NAMALWA (cell line): ENCODE data around the gene TOX2.

Experiments
- DNase-seq: peaks from one replicate; pipeline ENCODE4 v3.0.0-alpha.2; 2015; ENCODE audit warnings: low spot score

Gene TOX2

DNA sequence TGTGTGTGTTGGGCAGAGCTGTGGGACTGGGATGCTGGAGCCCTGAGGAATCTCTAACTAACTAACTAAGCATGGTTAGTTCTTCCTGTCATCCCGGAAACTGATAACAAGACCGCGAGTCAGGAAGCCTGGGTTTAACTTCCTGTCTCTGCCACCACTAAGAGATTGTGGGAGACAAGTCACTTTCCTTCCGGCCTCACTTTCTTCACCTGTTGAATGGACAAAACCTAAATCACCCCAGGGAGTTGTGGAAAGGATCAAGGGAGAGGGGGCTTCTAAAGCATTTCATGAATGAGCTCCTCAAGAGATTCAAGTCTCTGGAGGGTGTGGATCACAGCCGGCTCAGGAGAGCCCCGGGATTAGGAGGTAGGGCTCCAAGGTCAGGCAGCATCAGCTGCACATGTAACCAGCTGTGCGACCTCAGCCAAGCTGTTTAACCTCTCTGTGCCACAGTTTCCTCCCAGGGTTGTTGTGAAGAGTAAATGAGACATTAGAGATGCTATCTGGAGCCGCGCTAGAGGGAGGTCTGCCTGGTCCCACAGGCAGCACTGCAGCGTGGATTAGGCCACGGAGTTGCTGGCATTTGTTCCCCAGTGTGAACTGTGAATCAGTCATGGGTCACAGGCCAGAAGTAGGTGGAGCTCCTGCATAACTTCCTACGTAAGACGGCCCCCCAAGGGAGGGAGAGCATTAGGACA, 105.1 kb downstream of the TOX2 start:
- DNase-seq = no peak

DNA sequence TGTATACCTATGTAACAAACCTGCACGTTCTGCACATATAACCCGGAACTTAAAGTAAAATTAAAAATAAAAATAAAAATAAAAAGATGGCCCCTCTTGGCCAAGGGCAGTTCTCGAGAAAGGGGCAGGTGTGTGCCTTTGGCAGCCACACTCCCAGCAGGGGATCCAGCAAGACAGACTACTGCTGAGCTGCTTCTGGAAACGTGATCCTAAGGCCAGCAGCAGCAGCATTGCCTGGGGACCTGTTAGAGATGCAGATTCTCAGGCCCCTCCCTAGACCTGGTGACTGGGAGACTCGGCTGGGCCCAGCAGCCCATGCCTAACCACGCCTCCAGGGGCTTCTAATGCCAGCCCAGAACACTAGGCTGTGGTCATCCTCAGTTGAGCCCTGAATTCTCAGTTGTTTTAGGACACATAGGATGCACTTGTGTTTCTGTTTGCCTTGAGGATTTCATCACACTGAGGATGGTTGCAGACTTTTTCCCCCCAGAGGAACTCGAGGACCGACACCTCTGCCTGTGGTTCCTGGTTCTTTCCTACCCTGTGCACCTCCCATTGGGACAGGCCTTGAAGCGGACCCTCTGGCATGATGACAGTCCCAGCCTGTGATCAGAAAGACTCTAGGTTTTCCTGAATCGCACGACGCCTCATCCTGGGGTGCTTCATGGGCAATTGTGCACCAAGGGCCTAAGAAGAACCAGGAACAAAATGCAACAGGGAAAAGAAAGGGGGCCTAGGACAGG, 105.9 kb downstream of the TOX2 start:
- no peak for DNase-seq

DNA sequence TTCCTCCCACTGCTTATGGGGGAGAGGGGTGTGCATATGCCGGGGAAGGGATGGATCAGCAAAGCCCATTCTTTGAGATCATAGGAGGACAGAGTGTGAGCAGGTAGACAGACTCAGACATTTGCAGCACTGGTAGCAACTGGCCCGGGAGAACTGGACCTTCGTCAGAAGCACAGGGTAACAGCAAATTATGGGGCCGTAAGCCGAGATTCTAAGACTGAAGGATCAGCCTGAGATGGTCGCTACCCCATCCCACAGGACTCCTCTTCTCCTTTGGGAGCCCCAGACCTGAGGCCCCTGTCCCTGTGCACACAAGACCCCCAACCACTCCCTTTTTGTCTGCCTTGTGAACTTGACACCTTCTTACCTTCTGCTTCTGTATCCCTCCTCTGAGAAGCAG, 106.5 kb downstream of the TOX2 start:
- DNase-seq = no peak

GRCh38 chr20:44021900-44022299, 107.2 kb downstream of the TOX2 start:
- DNase-seq = no peak

DNA sequence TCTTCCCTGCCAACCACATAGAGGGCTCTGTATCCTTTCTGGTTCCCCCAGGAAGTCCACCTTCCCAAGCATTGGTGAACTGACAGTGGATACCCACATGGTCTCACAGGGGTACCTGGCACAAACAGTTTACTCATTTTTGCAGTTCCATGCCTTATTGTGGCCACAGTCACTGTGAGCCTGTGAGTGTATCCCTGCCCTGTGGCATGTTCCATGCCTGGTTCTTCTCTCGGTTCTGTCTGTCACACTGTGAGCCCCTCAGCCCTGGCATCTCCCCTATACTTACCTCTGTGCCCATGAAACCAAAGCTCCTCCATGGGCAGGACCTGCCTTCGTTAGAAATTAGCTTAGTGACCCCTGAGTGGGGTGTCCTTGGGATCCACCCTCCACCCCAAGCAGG, 107.8 kb downstream of the TOX2 start:
- no peak for DNase-seq

- no peak for DNase-seq
Observed at GRCh38 chr20:44023515-44024371, 109.1 kb downstream of the TOX2 start.

DNA sequence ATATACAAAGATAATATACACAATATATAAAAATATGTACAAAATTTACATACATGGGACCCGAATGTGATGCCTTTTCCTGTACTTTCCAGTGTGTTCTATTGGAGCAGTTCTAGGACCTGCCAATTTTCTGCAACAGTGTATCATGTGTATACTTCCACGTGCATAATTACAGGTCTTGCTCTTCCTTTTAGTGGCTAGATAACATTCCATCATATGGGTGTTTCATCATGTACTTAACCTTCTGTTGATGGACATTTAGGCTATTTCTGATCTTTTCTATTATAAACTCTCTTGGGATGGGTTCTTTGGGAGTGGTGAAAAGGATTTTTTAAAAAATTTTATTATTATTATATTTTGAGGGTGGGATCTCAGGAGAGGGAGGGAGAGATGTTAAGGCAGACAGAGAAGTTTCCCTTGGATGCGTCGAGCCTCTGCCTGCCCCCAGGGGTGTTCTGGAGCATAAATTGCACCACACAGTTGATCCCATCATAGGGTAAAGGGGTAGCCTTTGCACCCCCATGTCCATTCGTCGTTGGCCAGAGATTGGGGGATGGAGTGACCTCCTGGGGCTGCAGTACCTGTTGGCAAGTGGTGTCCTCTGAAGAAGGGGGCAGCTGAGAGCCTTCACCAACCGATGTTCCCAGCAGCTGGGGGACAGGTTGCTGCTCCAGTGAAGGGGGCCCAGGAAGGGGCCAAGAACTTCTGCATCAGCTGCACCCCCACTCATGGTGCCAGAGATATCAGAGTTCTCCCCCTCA, 110.3 kb downstream of the TOX2 start:
- DNase-seq = no peak

- no peak for DNase-seq
Observed at GRCh38 chr20:44025756-44026155, 111.1 kb downstream of the TOX2 start.

DNA sequence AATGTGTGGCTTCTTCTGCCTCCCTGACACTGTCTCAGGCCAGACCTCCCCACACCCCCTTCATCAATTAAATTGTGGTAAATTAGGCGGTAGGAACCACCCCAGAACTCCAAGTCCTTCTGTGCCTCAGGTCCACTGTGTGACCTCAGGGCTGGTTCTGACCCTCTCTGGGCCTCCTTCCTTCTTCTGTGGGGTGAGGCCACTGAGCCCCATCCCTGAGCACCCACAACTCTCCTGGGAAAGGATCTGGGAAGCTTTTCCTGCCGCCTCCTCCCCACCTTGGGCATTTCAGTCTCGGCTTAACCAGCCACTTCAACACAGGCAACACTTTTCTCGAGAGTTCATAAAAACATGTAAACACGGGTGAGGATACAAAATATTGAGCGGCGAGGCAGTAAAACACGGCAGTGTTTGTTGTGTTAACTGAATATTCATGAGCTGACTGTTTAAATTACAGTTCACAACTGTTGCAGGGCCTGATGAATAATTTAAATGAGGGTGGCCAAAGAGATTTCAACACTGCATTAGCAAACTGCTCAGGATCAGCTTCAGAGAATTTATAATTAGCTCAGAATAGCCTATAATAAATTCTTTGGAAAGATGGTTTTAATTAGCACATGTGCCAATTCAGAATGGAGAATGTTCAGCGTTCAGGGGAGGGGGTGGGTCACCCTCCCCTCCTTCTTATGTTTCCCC, 112.1 kb downstream of the TOX2 start:
- no peak for DNase-seq

DNA sequence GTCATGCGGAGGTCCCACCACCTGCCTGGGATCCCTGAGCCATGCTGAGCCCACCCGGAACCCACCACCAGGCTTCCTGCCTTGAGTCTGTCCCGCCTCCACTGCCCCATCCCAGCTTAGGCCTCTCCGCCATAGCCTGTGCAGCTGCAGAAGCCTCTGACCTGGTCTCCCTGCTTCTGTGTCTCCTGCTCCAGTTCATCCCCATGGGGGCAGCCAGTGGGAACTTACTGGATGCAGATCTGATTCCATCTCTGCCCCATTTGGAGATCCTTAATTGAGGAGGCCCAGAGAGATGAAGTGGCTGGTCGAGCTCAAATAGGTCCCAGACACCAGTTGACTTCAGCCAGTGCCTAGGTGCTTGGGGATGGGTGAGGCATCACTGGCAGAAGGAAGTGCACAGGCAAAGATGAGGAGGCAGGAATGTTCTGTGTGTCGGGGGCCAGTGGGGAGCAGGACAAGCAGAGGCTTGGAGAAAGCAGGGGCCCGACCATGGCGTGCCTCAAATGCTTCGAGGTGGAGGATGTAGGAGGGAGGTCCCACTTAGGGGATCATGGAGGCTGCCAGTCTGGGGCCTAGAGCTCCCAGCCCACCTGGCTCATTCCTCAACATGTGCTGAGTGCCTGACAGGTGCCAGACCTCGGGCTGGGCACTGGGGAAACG, 112.8 kb downstream of the TOX2 start:
- DNase-seq = no peak

DNA sequence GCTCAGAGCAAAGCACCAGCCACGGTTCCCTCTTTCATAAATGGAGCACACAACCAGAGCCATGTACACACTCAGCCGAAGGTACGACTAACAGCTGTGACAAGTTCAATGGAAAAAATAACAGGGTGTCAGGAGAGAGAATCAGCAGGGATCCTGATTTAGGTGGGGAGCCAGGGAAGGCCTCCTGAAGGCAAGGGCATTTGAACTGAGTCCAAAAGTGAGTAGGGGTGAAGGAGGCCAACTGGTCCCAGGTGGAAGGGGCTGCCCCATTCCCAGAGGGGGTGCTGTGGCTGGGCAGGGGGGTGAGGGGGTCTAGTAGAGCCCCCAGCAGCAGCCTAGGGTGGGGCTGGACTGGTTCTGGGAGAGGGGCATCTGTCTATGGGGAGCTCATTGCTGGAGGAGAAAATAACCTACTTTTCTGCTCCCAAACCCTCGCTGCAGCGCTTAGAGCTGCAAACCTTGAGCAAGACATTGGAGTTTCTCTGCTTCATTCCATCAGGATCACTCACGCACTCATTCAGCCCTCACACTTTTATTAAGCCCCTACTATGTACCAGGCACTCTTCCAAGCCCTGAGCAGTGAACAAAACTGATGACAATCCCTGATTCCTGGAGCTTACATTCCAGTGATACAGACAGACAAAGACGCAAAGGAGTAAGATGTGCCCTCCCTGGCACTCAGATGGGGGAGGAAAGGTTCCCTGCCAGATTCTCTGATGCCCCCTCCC, 113.5 kb downstream of the TOX2 start:
- DNase-seq = no peak

- no peak for DNase-seq
Observed at GRCh38 chr20:44028868-44029847, 114.5 kb downstream of the TOX2 start.

- no peak for DNase-seq
Observed at GRCh38 chr20:44029848-44030230, 115.2 kb downstream of the TOX2 start.

DNA sequence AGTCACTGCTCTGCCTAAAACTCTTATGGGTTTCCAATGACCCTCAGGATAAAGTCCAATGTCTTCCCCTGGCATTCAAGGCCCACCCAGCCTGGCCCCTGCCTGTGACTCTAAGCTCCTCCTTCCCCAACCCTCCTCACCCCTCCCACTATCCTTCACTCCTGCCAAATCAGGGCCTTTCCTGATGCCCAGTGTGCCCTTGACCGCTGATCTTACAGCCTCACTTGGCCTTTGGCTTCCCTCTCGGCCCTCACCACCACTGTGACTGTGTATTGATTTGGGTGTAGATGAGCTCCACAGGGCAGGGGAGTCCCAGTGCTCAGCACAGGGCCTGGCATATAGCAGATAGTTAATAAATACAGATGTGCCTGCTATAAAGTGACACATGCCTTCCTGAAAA, 115.7 kb downstream of the TOX2 start:
- DNase-seq = no peak

GRCh38 chr20:44031001-44031574, 116.4 kb downstream of the TOX2 start:
- DNase-seq = no peak

- no peak for DNase-seq
Observed at GRCh38 chr20:44031781-44032582, 117.3 kb downstream of the TOX2 start.

- DNase-seq = no peak
Observed at GRCh38 chr20:44032583-44033331, 118.1 kb downstream of the TOX2 start.
